OCI-LY7 (cell line): ENCODE data around the gene IL18RAP. TPM values are rescaled to one million over a fixed set of nuclear protein-coding genes. Genes with fewer than 3 reads are reported as not detected.

ENCODE experiments used
- BruUV-seq: library from RNA; stranded (reverse); fragments of 400-500 nt; replicated peaks from 2 replicates; lab custom pipeline; 2021; lab: Mats Ljungman, UMichigan
- CTCF ChIA-PET: fragments of 300-600 bp; sonication (Branson Sonifier 250); formaldehyde crosslinking; loops from one replicate; lab custom pipeline; 2022; ENCODE audit warnings: antibody characterized with exemption; ENCODE audit not compliant: unreplicated experiment; lab: Charles Lee
- POLR2A ChIA-PET: fragments of 300-600 bp; sonication (Branson Sonifier 250); formaldehyde crosslinking; loops from one replicate; lab custom pipeline; 2022; ENCODE audit warnings: antibody characterized with exemption; lab: Charles Lee
- DNase-seq: peaks from one replicate; pipeline ENCODE4 v3.0.0-alpha.2; 2015; ENCODE audit warnings: low spot score
- H2AFZ ChIP-seq: fragments of 200-600 bp; sonication (generic), shearing (Covaris generic); 2 replicates; pipeline ENCODE4 v1.6.1; 2014; ENCODE audit warnings: mild to moderate bottlenecking, antibody characterized with exemption, low read length, moderate library complexity
- H3K27ac ChIP-seq: fragments of 200-600 bp; sonication (generic); 2 replicates; pipeline ENCODE4 v1.5.1; 2014; ENCODE audit warnings: mixed run types, low read depth, mild to moderate bottlenecking, moderate library complexity, low read length, inconsistent platforms; ENCODE audit not compliant: poor library complexity, severe bottlenecking
- H3K36me3 ChIP-seq: fragments of 200-600 bp; sonication (generic); 2 replicates; pipeline ENCODE4 v1.6.1; 2014; ENCODE audit warnings: mild to moderate bottlenecking, antibody characterized with exemption, low read length, moderate library complexity, mixed read lengths; ENCODE audit not compliant: insufficient read depth
- H3K4me1 ChIP-seq: fragments of 200-600 bp; sonication (generic); 2 replicates; pipeline ENCODE4 v1.5.1; 2014; ENCODE audit warnings: mild to moderate bottlenecking, low read length; ENCODE audit not compliant: insufficient read depth, poor library complexity, severe bottlenecking
- H3K4me2 ChIP-seq: fragments of 200-600 bp; sonication (generic); 2 replicates; pipeline ENCODE4 v1.6.1; 2014; ENCODE audit warnings: mild to moderate bottlenecking, low read length
- H3K4me3 ChIP-seq: fragments of 200-600 bp; sonication (generic); 2 replicates; pipeline ENCODE4 v1.5.1; 2014; ENCODE audit warnings: mild to moderate bottlenecking, low read depth, low read length; ENCODE audit not compliant: poor library complexity, severe bottlenecking
- H3K79me2 ChIP-seq: fragments of 200-600 bp; sonication (generic); 2 replicates; pipeline ENCODE4 v1.6.1; 2016; ENCODE audit warnings: low read depth, mild to moderate bottlenecking, low read length, moderate library complexity, mixed read lengths; ENCODE audit not compliant: insufficient read depth
- H3K9me2 ChIP-seq: fragments of 200-600 bp; sonication (generic); 2 replicates; pipeline ENCODE4 v1.6.1; 2016; ENCODE audit warnings: mild to moderate bottlenecking, low read length, mixed read lengths; ENCODE audit not compliant: insufficient read depth
- H3K9me3 ChIP-seq: fragments of 200-600 bp; sonication (generic); 2 replicates; pipeline ENCODE4 v1.6.1; 2014; ENCODE audit warnings: mild to moderate bottlenecking, mixed run types, low read length, mixed read lengths
- H4K20me1 ChIP-seq: fragments of 200-600 bp; sonication (generic); 2 replicates; pipeline ENCODE4 v1.6.1; 2014; ENCODE audit warnings: mild to moderate bottlenecking, antibody characterized with exemption, low read length, moderate library complexity, mixed read lengths; ENCODE audit not compliant: insufficient read depth
- EZH2phosphoT487 ChIP-seq: fragments of 200-600 bp; sonication (generic); IDR thresholded peaks from 2 replicates; pipeline ENCODE4 v1.6.1; 2018; ENCODE audit warnings: low read depth, borderline replicate concordance, mild to moderate bottlenecking, mixed run types, antibody characterized with exemption, low read length, moderate library complexity, mixed read lengths
- intact Hi-C: fragments of 100-400 bp; cut with micrococcal nuclease; formaldehyde crosslinking; loops from one replicate; pipeline ENCODE4 v1.10.0; 2022; ENCODE audit not compliant: unreplicated experiment
- total RNA-seq, 2 experiments: library from RNA; depleted of rRNA in 1 of 2; stranded (reverse); fragments of >200 nt in 1 of 2; shearing (Covaris generic) in 1 of 2; gene quantifications; 2 replicates each; pipeline ENCODE4 v1.2.3, GENCODE V29; 2014 to 2022
- TF ChIP-seq, protein P1 (sequence below): fragments of 200-600 bp; sonication (generic); conservative IDR thresholded peaks from 2 replicates; pipeline ENCODE4 v1.5.1; 2014; ENCODE audit warnings: mild to moderate bottlenecking, antibody characterized with exemption, low read length, moderate library complexity, mixed read lengths

IL18RAP gene
- total RNA-seq, 2 experiments from 2014 or later = not detected

DNA sequence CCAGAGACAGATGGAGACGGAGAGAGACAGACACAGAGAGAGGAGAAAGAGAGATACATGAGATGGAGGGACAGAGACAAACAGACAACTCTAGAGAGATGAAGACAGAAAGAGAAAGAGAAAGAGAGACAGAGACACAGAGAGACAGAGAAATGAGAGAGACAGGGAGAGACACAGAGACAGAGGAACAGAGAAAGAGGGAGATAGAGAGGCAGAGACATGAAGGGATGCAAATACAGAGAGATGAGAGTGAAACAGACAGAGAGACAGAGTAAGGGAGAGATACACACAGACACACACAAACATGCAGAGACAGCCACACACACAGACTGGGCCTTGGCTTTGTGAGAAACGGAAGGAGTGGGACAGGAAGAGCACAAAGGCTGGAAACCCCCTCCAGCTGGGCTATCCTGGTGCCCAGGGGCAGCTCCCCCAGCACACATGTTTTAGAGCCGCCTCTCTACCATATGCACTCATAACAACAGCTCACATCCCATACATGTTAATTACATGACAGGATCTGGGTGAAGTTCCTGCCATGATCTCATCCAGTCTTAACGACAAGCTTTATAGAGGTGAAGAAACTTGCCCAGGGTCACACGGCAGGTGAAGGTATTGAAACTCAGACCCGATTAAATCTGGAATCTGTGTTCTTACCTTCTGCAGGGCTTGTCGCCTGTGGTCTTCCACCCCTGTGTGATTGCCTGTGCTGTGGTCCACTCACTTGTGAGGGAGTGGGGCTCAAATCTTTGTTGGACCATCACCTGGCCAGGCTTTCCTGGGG lies 35.0 kb upstream of the IL18RAP start:
- Histone ChIP-seq H2AFZ (no peak overlapping the region), H3K4me3 (no peak overlapping the region), H3K9me2 (no peaks in the 10 kb centered on the region), H3K36me3 (no peaks in the 10 kb centered on the region), H3K4me2 (no peak overlapping the region), H3K79me2 (no peaks in the 10 kb centered on the region), H3K27ac (no peak overlapping the region), H3K9me3 (no peaks in the 10 kb centered on the region), H4K20me1 (no peaks in the 10 kb centered on the region), H3K4me1 (no peaks in the 10 kb centered on the region)
- ChIA-PET CTCF (no interaction called here), POLR2A (no interaction called here)
- intact Hi-C loops = no loop called here
- no TSS peak for BruUV-seq
- DNase-seq = no peak
- TF ChIP-seq, protein P1, sequence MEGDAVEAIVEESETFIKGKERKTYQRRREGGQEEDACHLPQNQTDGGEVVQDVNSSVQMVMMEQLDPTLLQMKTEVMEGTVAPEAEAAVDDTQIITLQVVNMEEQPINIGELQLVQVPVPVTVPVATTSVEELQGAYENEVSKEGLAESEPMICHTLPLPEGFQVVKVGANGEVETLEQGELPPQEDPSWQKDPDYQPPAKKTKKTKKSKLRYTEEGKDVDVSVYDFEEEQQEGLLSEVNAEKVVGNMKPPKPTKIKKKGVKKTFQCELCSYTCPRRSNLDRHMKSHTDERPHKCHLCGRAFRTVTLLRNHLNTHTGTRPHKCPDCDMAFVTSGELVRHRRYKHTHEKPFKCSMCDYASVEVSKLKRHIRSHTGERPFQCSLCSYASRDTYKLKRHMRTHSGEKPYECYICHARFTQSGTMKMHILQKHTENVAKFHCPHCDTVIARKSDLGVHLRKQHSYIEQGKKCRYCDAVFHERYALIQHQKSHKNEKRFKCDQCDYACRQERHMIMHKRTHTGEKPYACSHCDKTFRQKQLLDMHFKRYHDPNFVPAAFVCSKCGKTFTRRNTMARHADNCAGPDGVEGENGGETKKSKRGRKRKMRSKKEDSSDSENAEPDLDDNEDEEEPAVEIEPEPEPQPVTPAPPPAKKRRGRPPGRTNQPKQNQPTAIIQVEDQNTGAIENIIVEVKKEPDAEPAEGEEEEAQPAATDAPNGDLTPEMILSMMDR = no peak
- no peak for TF ChIP-seq EZH2phosphoT487

DNA sequence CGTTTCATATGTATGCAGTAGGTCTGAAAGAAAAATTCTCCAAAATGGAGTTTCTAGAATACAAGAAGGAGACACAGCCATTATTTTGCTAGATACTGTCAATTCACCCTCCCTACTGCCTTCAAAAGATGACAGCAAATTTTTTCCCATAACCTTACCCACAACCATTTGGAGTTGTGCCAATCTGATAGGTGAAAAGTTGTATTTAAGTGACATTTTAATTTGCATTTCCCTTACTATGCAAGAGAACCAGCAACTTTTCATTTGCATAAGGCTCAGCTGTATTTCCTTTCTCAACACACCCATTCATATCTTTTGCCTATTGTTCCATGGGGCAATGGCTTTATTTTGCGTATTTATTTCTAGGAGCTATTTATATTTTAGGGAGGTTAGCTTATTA lies 31.4 kb upstream of the IL18RAP start:
- Histone ChIP-seq H3K4me1 (no peaks in the 10 kb centered on the region), H4K20me1 (no peaks in the 10 kb centered on the region), H3K27ac (no peak overlapping the region), H3K9me3 (no peaks in the 10 kb centered on the region), H3K36me3 (no peaks in the 10 kb centered on the region), H3K9me2 (no peaks in the 10 kb centered on the region), H2AFZ (no peak overlapping the region), H3K4me3 (no peak overlapping the region), H3K4me2 (no peak overlapping the region), H3K79me2 (no peaks in the 10 kb centered on the region)
- ChIA-PET POLR2A (interaction anchor here (0.5 kb wide), 1 partner anchor 192 kb away, joined by 4 read pairs; no protein-coding TSS in a partner anchor), CTCF (no interaction called here)
- TF ChIP-seq, protein P1 = no peak
- no peak for TF ChIP-seq EZH2phosphoT487
- intact Hi-C loops = no loop called here
- no peak for DNase-seq
- no TSS peak for BruUV-seq

DNA sequence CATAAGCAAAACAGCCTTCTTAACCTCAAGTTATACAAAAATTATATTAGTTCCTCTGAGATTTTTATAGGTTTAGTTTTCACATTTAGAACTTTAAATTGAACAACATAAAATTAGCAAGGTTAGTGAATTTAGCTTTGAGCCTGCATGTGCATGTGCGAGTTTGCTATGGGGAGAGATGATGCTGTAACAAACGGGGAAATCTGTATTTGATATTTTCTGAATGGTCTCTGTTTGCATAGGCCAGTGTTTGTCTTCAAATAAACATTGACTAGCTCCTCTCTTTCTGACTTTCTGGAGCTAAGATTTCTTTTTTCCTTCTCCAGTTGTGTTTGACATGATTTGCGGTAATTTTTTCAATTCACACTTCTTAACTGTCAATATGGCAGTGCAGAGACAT lies 30.9 kb upstream of the IL18RAP start:
- H3K79me2 ChIP-seq = no peaks in the 10 kb centered on the region
- no peak overlapping the region for H3K27ac ChIP-seq
- no peak overlapping the region for H2AFZ ChIP-seq
- intact Hi-C loops = no loop called here
- BruUV-seq = no TSS peak
- DNase-seq = no peak
- H3K9me3 ChIP-seq = no peaks in the 10 kb centered on the region
- H4K20me1 ChIP-seq = no peaks in the 10 kb centered on the region
- H3K9me2 ChIP-seq = no peaks in the 10 kb centered on the region
- TF ChIP-seq, protein P1 = no peak
- no peak for TF ChIP-seq EZH2phosphoT487
- no peak overlapping the region for H3K4me3 ChIP-seq
- POLR2A ChIA-PET = no interaction called here
- H3K36me3 ChIP-seq = no peaks in the 10 kb centered on the region
- no peak overlapping the region for H3K4me2 ChIP-seq
- CTCF ChIA-PET = no interaction called here
- no peaks in the 10 kb centered on the region for H3K4me1 ChIP-seq
